ENCODE data around the gene EMP1.

EMP1 gene

GRCh38 chr12:13194401-13195110, 2.0 kb upstream of the EMP1 start:
- no peaks in the 10 kb centered on the region for H3K79me1 ChIP-seq (ENCODE audit: low read length)
- no peak overlapping the region for H3K4me2 ChIP-seq (ENCODE audit: low read length)
- H3K18ac ChIP-seq (ENCODE audit: low read length), result no peak overlapping the region
- no peak overlapping the region for H2BK5ac ChIP-seq (ENCODE audit: low read length)
- no peak overlapping the region for H2BK15ac ChIP-seq (replicated peaks; ENCODE audit: low read depth)
- DNase-seq, result peak; percentile 37
- H2BK120ac ChIP-seq (ENCODE audit: low read depth, low read length), result no peak overlapping the region
- H4K5ac ChIP-seq (ENCODE audit: low read length), result no peak overlapping the region
- H3K23ac ChIP-seq (ENCODE audit: low read length), result no peak overlapping the region
- H3K56ac ChIP-seq (ENCODE audit: low read length), result no peak overlapping the region
- H3K9ac ChIP-seq (ENCODE audit: low read length), result no peak overlapping the region
- no peak overlapping the region for H4K8ac ChIP-seq (ENCODE audit: low read depth, low read length)
- no peak overlapping the region for H3K27ac ChIP-seq (ENCODE audit: low read depth, low read length)
- H3K27me3 ChIP-seq (ENCODE audit: insufficient read depth, low read length, poor library complexity), result no peaks in the 10 kb centered on the region
- H3K4ac ChIP-seq (ENCODE audit: low read depth, low read length), result no peak overlapping the region
- peaks cover 2% of the 10 kb centered on the region for H3K4me1 ChIP-seq (ENCODE audit: control insufficient read depth, low read depth, low read length)
- H3K4me3 ChIP-seq (ENCODE audit: low read length), result no peak overlapping the region
- no peaks in the 10 kb centered on the region for H3K79me2 ChIP-seq (ENCODE audit: control insufficient read depth, insufficient read depth, low read length)
- H3K36me3 ChIP-seq (ENCODE audit: control insufficient read depth, insufficient read depth, low read length), result no peaks in the 10 kb centered on the region
- H2AK5ac ChIP-seq (ENCODE audit: low read length), result no peak overlapping the region
- no CpG with 5 or more reads among the region's 6 CpGs for WGBS (ENCODE audit: extremely low coverage, insufficient coverage, low lambda C conversion rate)

DNA sequence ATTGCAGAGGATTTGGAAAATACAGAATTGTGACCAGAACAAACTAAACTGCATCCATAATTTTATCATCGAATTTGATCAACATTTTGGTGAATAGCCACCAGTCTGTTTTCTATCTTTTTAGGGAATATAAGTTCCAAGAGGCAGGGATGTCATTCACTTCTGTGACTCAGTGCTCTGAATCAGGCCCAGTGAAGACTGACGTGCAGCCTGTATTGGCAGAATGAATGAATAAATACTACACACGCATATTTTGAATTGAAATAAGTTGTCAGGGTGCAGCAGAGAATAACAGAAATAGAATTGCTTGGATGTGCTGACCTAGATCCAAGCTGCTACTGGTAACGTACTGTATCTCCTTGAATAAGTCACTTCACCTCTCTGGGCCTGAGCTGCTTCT, 1.3 kb upstream of the EMP1 start:
- Histone ChIP-seq H2BK120ac (ENCODE audit: low read depth, low read length) (no peak overlapping the region), H3K4me3 (ENCODE audit: low read length) (no peak overlapping the region), H4K8ac (ENCODE audit: low read depth, low read length) (no peak overlapping the region), H3K79me2 (ENCODE audit: control insufficient read depth, insufficient read depth, low read length) (no peaks in the 10 kb centered on the region), H2BK15ac (replicated peaks; ENCODE audit: low read depth) (no peak overlapping the region), H4K5ac (ENCODE audit: low read length) (no peak overlapping the region), H3K4ac (ENCODE audit: low read depth, low read length) (no peak overlapping the region), H3K56ac (ENCODE audit: low read length) (no peak overlapping the region), H3K23ac (ENCODE audit: low read length) (no peak overlapping the region), H3K9ac (ENCODE audit: low read length) (no peak overlapping the region), H3K18ac (ENCODE audit: low read length) (no peak overlapping the region), H3K27me3 (ENCODE audit: insufficient read depth, low read length, poor library complexity) (no peaks in the 10 kb centered on the region), H2BK5ac (ENCODE audit: low read length) (no peak overlapping the region), H3K4me1 (ENCODE audit: control insufficient read depth, low read depth, low read length) (peaks cover 2% of the 10 kb centered on the region), H3K27ac (ENCODE audit: low read depth, low read length) (no peak overlapping the region), H3K79me1 (ENCODE audit: low read length) (no peaks in the 10 kb centered on the region), H3K36me3 (ENCODE audit: control insufficient read depth, insufficient read depth, low read length) (no peaks in the 10 kb centered on the region), H2AK5ac (ENCODE audit: low read length) (no peak overlapping the region), H3K4me2 (ENCODE audit: low read length) (no peak overlapping the region)
- WGBS (ENCODE audit: extremely low coverage, insufficient coverage, low lambda C conversion rate), result no CpG with 5 or more reads among the region's 4 CpGs
- no peak for DNase-seq

DNA sequence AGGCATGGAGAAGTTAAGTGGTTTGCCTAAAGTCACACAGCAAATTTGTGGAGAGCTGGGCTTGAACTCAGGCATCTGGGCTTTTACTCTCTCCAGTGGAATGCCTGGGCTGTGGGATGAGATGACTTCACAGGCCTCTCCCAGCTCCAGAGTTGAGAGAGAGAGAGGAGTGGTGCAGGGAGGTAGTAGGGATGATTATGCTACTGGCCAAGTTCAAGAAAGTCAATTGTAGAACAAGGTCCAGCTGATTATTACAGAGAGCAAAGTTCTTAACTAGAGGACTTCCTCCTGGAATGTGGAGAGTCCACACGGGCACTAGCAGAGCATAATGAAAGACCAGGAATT, 769 bp upstream of the EMP1 start:
- WGBS (ENCODE audit: extremely low coverage, insufficient coverage, low lambda C conversion rate), result no CpG with 5 or more reads among the region's 1 CpG
- no peaks in the 10 kb centered on the region for H3K36me3 ChIP-seq (ENCODE audit: control insufficient read depth, insufficient read depth, low read length)
- no peak overlapping the region for H3K18ac ChIP-seq (ENCODE audit: low read length)
- peaks cover 2% of the 10 kb centered on the region for H3K4me1 ChIP-seq (ENCODE audit: control insufficient read depth, low read depth, low read length)
- no peak overlapping the region for H3K4ac ChIP-seq (ENCODE audit: low read depth, low read length)
- no peak overlapping the region for H3K56ac ChIP-seq (ENCODE audit: low read length)
- no peak overlapping the region for H2BK120ac ChIP-seq (ENCODE audit: low read depth, low read length)
- H3K27ac ChIP-seq (ENCODE audit: low read depth, low read length), result no peak overlapping the region
- no peaks in the 10 kb centered on the region for H3K79me2 ChIP-seq (ENCODE audit: control insufficient read depth, insufficient read depth, low read length)
- no peak overlapping the region for H2AK5ac ChIP-seq (ENCODE audit: low read length)
- H2BK15ac ChIP-seq (replicated peaks; ENCODE audit: low read depth), result no peak overlapping the region
- no peak overlapping the region for H3K23ac ChIP-seq (ENCODE audit: low read length)
- H3K4me2 ChIP-seq (ENCODE audit: low read length), result no peak overlapping the region
- H3K4me3 ChIP-seq (ENCODE audit: low read length), result no peak overlapping the region
- no peak overlapping the region for H4K8ac ChIP-seq (ENCODE audit: low read depth, low read length)
- no peak overlapping the region for H4K5ac ChIP-seq (ENCODE audit: low read length)
- H2BK5ac ChIP-seq (ENCODE audit: low read length), result no peak overlapping the region
- peak; percentile 24 for DNase-seq
- no peak overlapping the region for H3K9ac ChIP-seq (ENCODE audit: low read length)
- H3K79me1 ChIP-seq (ENCODE audit: low read length), result no peaks in the 10 kb centered on the region
- no peaks in the 10 kb centered on the region for H3K27me3 ChIP-seq (ENCODE audit: insufficient read depth, low read length, poor library complexity)

DNA sequence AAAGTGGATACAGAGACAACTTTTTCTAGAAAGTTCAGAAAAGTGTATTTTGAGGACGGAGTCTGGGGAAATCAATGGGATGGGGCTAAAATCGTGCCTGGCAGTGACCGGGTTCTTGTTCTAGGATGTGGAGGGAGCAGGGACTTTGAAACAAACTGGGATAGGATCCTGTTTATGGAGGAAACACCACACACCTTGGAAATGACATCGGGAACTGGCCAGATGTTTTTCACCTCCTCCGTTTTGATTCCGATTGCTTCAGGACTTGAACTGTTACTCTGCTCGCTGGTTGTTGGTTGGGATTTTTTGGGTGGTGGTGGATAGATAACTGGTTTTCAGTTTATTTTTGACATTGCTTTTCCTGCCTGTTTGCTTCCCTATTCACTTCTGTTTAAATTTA, 506 bp downstream of the EMP1 start:
- Histone ChIP-seq H3K79me1 (ENCODE audit: low read length) (no peaks in the 10 kb centered on the region), H3K4ac (ENCODE audit: low read depth, low read length) (no peak overlapping the region), H4K5ac (ENCODE audit: low read length) (no peak overlapping the region), H3K36me3 (ENCODE audit: control insufficient read depth, insufficient read depth, low read length) (no peaks in the 10 kb centered on the region), H3K4me2 (ENCODE audit: low read length) (no peak overlapping the region), H4K8ac (ENCODE audit: low read depth, low read length) (no peak overlapping the region), H3K79me2 (ENCODE audit: control insufficient read depth, insufficient read depth, low read length) (no peaks in the 10 kb centered on the region), H2BK120ac (ENCODE audit: low read depth, low read length) (no peak overlapping the region), H3K4me1 (ENCODE audit: control insufficient read depth, low read depth, low read length) (peaks cover 2% of the 10 kb centered on the region), H2BK5ac (ENCODE audit: low read length) (no peak overlapping the region), H3K18ac (ENCODE audit: low read length) (no peak overlapping the region), H3K4me3 (ENCODE audit: low read length) (no peak overlapping the region), H3K9ac (ENCODE audit: low read length) (no peak overlapping the region), H3K27me3 (ENCODE audit: insufficient read depth, low read length, poor library complexity) (no peaks in the 10 kb centered on the region), H2AK5ac (ENCODE audit: low read length) (no peak overlapping the region), H3K27ac (ENCODE audit: low read depth, low read length) (no peak overlapping the region), H2BK15ac (replicated peaks; ENCODE audit: low read depth) (no peak overlapping the region), H3K56ac (ENCODE audit: low read length) (no peak overlapping the region), H3K23ac (ENCODE audit: low read length) (no peak overlapping the region)
- DNase-seq, result no peak
- WGBS (ENCODE audit: extremely low coverage, insufficient coverage, low lambda C conversion rate), result no CpG with 5 or more reads among the region's 7 CpGs

DNA sequence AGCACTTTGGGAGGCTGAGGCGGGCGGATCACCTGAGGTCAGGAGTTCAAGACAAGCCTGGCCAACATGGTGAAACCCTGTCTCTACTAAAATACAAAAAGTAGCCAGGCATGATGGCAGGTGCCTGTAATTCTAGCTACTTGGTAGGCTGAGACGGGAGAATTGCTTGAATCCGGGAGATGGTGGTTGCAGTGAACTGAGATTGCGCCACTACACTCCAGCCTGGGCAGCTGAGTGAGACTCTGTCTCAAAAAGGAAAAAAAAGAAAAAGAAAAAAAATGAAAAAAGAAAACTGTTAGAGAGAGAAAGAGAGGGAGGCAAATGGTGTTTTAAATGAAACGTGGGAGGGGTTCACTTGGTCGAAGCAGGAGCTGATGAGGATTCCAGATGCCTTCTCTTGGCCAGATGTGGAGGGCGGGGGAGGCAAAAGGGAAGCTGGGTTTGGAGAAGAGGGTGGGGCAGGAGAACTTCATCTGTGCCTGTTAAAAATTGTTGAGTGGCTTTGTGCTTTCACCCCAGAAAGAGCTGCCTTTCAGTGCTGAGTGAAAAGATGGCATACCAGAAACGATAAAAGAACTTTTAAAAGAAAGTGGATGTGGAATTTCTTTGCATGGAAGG, 1.1 kb downstream of the EMP1 start:
- DNase-seq, result no peak
- Histone ChIP-seq H3K79me1 (ENCODE audit: low read length) (no peaks in the 10 kb centered on the region), H3K4me3 (ENCODE audit: low read length) (no peak overlapping the region), H2BK15ac (replicated peaks; ENCODE audit: low read depth) (no peak overlapping the region), H3K23ac (ENCODE audit: low read length) (no peak overlapping the region), H4K5ac (ENCODE audit: low read length) (no peak overlapping the region), H3K27ac (ENCODE audit: low read depth, low read length) (no peak overlapping the region), H2BK120ac (ENCODE audit: low read depth, low read length) (no peak overlapping the region), H3K18ac (ENCODE audit: low read length) (no peak overlapping the region), H3K79me2 (ENCODE audit: control insufficient read depth, insufficient read depth, low read length) (no peaks in the 10 kb centered on the region), H3K9ac (ENCODE audit: low read length) (no peak overlapping the region), H2AK5ac (ENCODE audit: low read length) (no peak overlapping the region), H2BK5ac (ENCODE audit: low read length) (no peak overlapping the region), H3K27me3 (ENCODE audit: insufficient read depth, low read length, poor library complexity) (no peaks in the 10 kb centered on the region), H3K4me2 (ENCODE audit: low read length) (no peak overlapping the region), H3K4ac (ENCODE audit: low read depth, low read length) (no peak overlapping the region), H3K4me1 (ENCODE audit: control insufficient read depth, low read depth, low read length) (peaks cover 2% of the 10 kb centered on the region), H3K56ac (ENCODE audit: low read length) (no peak overlapping the region), H3K36me3 (ENCODE audit: control insufficient read depth, insufficient read depth, low read length) (no peaks in the 10 kb centered on the region), H4K8ac (ENCODE audit: low read depth, low read length) (no peak overlapping the region)
- WGBS (ENCODE audit: extremely low coverage, insufficient coverage, low lambda C conversion rate), result 100% methylated on average over 1 of the region's 9 CpGs

DNA sequence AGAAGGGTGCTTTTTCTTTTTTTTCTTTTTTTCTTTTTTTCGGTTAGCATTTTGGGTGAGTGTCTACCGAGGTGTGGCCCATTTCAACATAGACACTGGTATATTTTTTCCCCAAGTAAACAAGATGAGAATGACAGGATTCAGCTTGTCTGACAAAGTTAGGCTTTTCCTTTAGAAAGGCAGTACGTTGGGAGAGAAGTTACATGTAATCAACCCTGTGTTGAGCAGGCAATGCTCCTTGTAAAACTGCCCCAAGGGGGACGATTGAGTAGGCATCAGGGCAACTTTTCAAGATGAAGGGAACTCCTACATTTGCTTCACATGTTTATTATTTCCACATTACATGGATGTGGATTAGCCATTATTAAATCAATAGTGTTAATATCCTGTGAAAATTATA, 1.7 kb downstream of the EMP1 start:
- Histone ChIP-seq H3K56ac (ENCODE audit: low read length) (peak overlapping the region; percentile 2), H3K4me3 (ENCODE audit: low read length) (no peak overlapping the region), H3K79me2 (ENCODE audit: control insufficient read depth, insufficient read depth, low read length) (no peaks in the 10 kb centered on the region), H3K36me3 (ENCODE audit: control insufficient read depth, insufficient read depth, low read length) (no peaks in the 10 kb centered on the region), H3K4me2 (ENCODE audit: low read length) (no peak overlapping the region), H2AK5ac (ENCODE audit: low read length) (no peak overlapping the region), H3K27ac (ENCODE audit: low read depth, low read length) (no peak overlapping the region), H3K9ac (ENCODE audit: low read length) (no peak overlapping the region), H3K4me1 (ENCODE audit: control insufficient read depth, low read depth, low read length) (peaks cover 2% of the 10 kb centered on the region), H2BK120ac (ENCODE audit: low read depth, low read length) (no peak overlapping the region), H2BK15ac (replicated peaks; ENCODE audit: low read depth) (no peak overlapping the region), H4K8ac (ENCODE audit: low read depth, low read length) (no peak overlapping the region), H3K27me3 (ENCODE audit: insufficient read depth, low read length, poor library complexity) (no peaks in the 10 kb centered on the region), H2BK5ac (ENCODE audit: low read length) (no peak overlapping the region), H3K18ac (ENCODE audit: low read length) (no peak overlapping the region), H3K23ac (ENCODE audit: low read length) (no peak overlapping the region), H4K5ac (ENCODE audit: low read length) (no peak overlapping the region), H3K79me1 (ENCODE audit: low read length) (no peaks in the 10 kb centered on the region), H3K4ac (ENCODE audit: low read depth, low read length) (no peak overlapping the region)
- no peak for DNase-seq
- no CpG with 5 or more reads among the region's 4 CpGs for whole genome bisulfite sequencing (ENCODE audit: extremely low coverage, insufficient coverage, low lambda C conversion rate)

Measured in mesendoderm (in vitro differentiated cells).